IPS-18c (cell line): Measurements from ENCODE around the gene DLGAP1.

Source experiments
- H3K4me3 ChIP-seq: 2 replicates; pipeline ENCODE4 v1.7.0; 2013; ENCODE audit warnings: low read depth, mild to moderate bottlenecking, low read length, moderate library complexity; ENCODE audit not compliant: insufficient read depth
- H3K9me3 ChIP-seq: one replicate; pipeline ENCODE4 v1.6.1; 2013; ENCODE audit warnings: mild to moderate bottlenecking, low read length, moderate library complexity; ENCODE audit not compliant: control insufficient read depth, insufficient read depth

DLGAP1 gene

GRCh38 chr18:4233468-4233867 lies 221.6 kb downstream of the DLGAP1 start:
- no peaks in the 10 kb centered on the region for H3K9me3 ChIP-seq
- H3K4me3 ChIP-seq: no peak overlapping the region

GRCh38 chr18:4232656-4233055 lies 222.5 kb downstream of the DLGAP1 start:
- H3K9me3 ChIP-seq: no peaks in the 10 kb centered on the region
- no peak overlapping the region for H3K4me3 ChIP-seq

DNA sequence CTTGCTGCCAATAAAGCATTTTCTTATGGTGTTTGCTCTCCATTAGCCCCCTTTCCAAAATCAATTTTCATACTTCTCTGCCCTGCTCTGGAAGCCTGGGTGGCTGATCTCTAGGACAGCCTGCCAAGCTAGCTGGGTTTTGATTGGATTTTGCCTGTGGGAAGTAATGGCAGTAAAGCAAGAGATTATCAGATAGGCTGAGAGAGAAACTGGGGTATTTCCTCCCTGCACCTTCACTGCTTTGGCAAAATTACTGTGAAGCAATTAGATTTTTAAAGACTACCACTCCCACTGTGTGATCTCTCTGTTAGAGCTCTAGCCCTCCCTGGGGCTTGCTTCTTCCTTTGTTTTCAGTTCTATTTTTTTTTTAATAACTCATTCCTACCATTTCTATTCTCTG lies 223.8 kb downstream of the DLGAP1 start:
- H3K9me3 ChIP-seq: no peaks in the 10 kb centered on the region
- no peak overlapping the region for H3K4me3 ChIP-seq

DNA sequence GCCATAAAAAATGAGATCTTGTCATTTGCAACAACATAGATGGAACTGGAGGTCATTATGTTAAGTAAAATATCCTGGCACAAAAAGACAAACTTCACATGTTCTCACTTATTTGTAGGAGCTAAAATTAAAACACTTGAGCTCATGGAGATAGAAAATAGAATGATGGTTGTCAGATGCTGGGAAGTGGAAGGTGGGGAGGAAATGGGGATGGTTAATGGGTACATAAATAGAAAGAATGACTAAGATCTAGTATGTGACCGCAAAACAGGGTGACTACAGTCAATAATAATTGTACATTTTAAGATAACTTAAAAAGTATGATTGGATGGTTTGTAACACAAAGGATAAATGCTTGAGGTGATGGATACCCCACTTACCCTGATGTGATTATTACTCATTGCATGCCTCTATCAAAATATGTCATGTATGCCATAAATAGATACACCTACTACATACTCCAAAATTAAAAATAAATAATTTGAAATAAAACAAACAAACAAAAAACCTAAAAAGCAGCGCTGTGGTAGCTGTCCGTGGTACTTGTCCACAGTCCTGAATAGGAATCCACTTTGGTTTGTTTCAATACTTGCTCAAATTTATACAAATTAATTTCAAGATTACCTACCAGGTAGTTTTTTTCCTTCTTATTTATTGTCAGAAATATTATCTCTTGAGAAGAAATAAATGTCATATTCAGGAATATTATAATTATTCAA lies 224.5 kb downstream of the DLGAP1 start:
- H3K4me3 ChIP-seq: no peak overlapping the region
- H3K9me3 ChIP-seq: no peaks in the 10 kb centered on the region

- Histone ChIP-seq H3K9me3 (no peaks in the 10 kb centered on the region), H3K4me3 (no peak overlapping the region)
These were observed 230.9 kb downstream of the DLGAP1 start for GRCh38 chr18:4224031-4224704.

DNA sequence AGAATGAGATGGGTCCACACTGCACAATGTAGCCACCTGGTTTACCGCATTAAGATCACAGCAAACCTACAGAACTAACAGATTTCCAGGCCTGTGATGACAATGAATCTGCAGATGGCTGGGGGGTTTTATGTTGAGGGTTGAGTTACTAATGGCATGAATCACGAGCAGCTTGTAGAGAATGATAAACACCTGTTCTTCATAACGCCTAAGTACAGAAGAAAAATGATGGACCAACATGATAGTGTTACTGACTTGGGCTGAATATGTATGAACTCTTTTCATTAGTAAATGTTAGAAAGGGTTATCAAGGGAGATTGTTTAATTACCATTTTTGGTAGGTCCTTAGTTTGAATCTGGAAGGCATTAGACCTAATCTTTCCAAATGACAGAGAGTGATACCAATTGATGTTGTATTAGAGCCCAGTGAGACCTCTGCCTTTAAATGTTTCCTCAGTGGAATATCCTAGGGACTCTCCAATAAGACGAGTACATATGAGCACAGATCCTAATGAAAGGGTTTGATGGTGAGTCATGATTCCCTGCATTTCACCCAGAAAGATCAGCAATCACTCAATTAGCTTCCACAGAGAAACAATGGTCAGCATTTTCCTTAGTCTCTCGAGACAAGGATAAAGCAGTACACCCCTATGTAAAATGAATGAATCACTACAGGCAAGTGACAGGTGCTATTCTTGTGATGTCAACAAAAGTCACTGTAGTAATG lies 243.8 kb downstream of the DLGAP1 start:
- no peaks in the 10 kb centered on the region for H3K9me3 ChIP-seq
- no peak overlapping the region for H3K4me3 ChIP-seq

DNA sequence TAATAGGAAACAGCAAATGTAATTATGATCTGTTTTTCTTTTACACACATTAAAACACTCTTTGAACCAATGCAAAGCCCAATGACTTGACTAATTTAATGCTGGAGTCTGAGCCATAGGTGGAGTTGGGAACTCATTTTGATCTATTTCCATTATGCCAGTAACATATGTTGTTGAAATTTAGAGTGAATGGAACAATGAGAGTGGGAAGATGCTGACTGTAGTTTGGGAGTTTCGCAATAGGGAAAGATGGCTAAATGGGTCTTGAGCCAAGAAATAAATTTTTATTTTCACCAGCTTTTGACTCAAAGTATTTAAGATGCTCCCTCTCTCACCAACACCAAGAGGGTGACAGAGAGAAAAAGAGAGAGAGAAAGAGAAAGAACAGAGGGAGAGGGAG lies 246.7 kb downstream of the DLGAP1 start:
- no peak overlapping the region for H3K4me3 ChIP-seq
- no peaks in the 10 kb centered on the region for H3K9me3 ChIP-seq

DNA sequence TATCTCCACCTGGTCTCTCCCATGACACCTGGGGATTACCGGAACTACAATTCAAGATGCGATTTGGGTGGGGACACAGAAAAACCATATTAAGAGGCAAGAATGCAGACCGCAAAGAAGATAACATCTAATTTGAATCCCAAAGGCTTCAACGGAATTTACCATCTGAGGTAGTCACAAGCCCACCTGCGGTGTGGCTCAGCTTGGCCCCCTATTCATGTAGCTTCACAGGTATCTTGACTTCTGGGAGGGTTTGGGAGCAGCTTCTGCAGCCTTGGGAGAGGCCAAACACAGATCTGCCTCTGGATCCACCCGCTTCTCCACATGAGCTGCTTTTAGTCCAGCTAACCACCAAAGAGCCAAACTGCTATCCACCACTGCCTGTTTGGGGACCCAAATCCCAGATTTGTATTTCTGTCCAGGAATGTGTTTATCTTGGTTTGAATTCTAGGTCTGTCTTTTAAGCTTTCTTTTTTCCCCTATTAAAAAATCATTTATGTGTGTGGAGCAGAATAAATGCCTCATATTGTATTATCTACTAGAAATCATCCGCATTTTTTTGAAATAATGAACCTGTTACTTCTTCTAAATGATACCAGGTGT lies 247.6 kb downstream of the DLGAP1 start:
- no peaks in the 10 kb centered on the region for H3K9me3 ChIP-seq
- no peak overlapping the region; the same call in 1 of the 2 replicates for H3K4me3 ChIP-seq

DNA sequence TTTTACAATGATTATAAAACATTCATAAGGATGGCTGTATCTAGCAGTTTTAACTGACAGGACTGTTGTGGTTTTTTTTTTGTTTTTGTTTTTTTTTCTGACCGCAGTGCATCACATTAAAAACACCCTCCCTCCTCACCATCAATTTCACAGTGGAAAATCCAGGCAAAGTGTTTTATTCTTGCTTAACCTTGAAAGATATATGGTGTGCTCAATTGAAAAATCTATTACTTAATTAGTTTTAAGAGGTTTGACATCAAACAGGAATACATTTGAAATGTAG lies 250.7 kb downstream of the DLGAP1 start:
- Histone ChIP-seq H3K4me3 (no peak overlapping the region), H3K9me3 (no peaks in the 10 kb centered on the region)

- H3K4me3 ChIP-seq: no peak overlapping the region
- no peaks in the 10 kb centered on the region for H3K9me3 ChIP-seq
These were observed 251.3 kb downstream of the DLGAP1 start for GRCh38 chr18:4203568-4204437.

- no peaks in the 10 kb centered on the region for H3K9me3 ChIP-seq
- no peak overlapping the region for H3K4me3 ChIP-seq
These were observed 254.7 kb downstream of the DLGAP1 start for GRCh38 chr18:4200399-4200798.

DNA sequence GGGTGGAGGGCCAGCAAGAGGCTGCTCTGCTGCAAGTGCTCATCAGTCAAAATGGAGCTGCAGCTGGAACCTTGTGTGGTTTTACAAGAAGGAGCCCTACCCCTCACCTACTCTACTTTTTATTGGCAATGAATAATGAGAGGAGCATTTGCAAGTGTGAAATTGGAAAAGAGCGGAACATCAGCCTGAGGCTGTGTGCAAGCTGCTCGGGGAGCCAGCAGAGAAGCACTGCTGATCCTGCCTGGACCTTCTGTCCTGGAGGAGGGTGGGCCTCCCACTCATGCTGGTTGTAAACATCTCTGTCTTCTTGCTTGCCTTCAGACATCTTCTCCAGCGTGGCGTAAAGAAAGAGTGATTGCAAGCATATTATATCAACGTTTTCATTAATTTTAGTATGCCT lies 256.2 kb downstream of the DLGAP1 start:
- Histone ChIP-seq H3K4me3 (no peak overlapping the region), H3K9me3 (no peaks in the 10 kb centered on the region)

GRCh38 chr18:4196351-4196750 lies 258.8 kb downstream of the DLGAP1 start:
- Histone ChIP-seq H3K9me3 (no peaks in the 10 kb centered on the region), H3K4me3 (no peak overlapping the region)

- H3K4me3 ChIP-seq: no peak overlapping the region
These were observed 262.0 kb downstream of the DLGAP1 start for GRCh38 chr18:4193086-4193485.

GRCh38 chr18:4181882-4182568 lies 273.1 kb downstream of the DLGAP1 start:
- H3K4me3 ChIP-seq: no peak overlapping the region
- no peaks in the 10 kb centered on the region for H3K9me3 ChIP-seq

More at GRCh38 chr18:4193086-4193485, 262.0 kb downstream of the DLGAP1 start:
- no peaks in the 10 kb centered on the region for H3K9me3 ChIP-seq

DNA sequence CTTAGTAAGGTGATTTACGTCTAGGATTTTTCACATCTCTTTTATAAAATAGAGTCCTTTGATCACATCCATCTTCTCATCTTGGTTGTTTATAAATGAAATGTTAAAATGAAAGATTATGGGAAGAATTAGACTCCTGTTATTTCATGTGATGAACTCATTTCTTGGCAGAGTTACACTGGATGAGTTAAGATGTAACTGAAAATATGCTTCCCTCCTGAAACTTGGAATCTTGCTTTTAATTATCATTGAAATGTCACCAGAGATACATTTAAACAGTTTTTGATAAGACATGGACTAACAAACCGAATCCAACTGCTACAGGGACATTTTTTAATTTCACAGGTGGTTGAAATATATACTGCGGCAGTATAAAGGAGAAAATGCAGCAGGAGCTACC lies 274.0 kb downstream of the DLGAP1 start:
- H3K4me3 ChIP-seq: no peak overlapping the region
- no peaks in the 10 kb centered on the region for H3K9me3 ChIP-seq
